C4-2B (cell line): Measurements from ENCODE around the gene APOL3.

Experiments
- CTCF ChIP-seq: fragments of 450-650 bp; conservative IDR thresholded peaks from 2 replicates; pipeline ENCODE4 v1.5.1; 2017; ENCODE audit warnings: mild to moderate bottlenecking
- ZFX ChIP-seq: fragments of 450-650 bp; IDR thresholded peaks from 2 replicates; pipeline ENCODE4 v1.6.1; 2017

- TF ChIP-seq CTCF (no peak), ZFX (no peak)
Measured at GRCh38 chr22:36182056-36182455, 21.5 kb upstream of the APOL3 start.
